Kidney (tissue), 14 donors: ENCODE data around the gene CFAP74. TPM values are rescaled to one million over a fixed set of nuclear protein-coding genes. Genes with fewer than 3 reads are reported as not detected.

Experiments
- DNase-seq, 5 donors: peaks; one replicate each; pipeline ENCODE4 v3.0.0-alpha.2; 2013 to 2020
- FAIRE-seq: peaks from 2 replicates; lab custom pipeline; 2012; peaks lifted over from hg19 to GRCh38; lab: Jason Lieb, UNC
- H3K27ac ChIP-seq, 2 donors: one replicate each; pipeline ENCODE4 v1.7.0; 2013; ENCODE audit warnings: low read depth in 2 of 2, low read length in 2 of 2, inconsistent platforms in 1 of 2
- H3K27me3 ChIP-seq: one replicate; pipeline ENCODE4 v1.7.1; 2013; ENCODE audit warnings: low read length, inconsistent platforms; ENCODE audit not compliant: control insufficient read depth, insufficient read depth
- H3K36me3 ChIP-seq, 3 donors: one replicate each; pipeline versions ENCODE4 v1.7.0 to v1.7.1; 2013; ENCODE audit warnings: low read length in 3 of 3, control low read depth in 1 of 3, inconsistent platforms in 1 of 3; ENCODE audit not compliant: insufficient read depth in 3 of 3, control insufficient read depth in 2 of 3
- H3K4me1 ChIP-seq, 3 donors: one replicate each; pipeline versions ENCODE4 v1.7.0 to v1.7.1; 2013; ENCODE audit warnings: low read length in 3 of 3, inconsistent platforms in 1 of 3, low read depth in 1 of 3; ENCODE audit not compliant: control insufficient read depth in 2 of 3, insufficient read depth in 2 of 3
- H3K4me3 ChIP-seq, 3 donors: one replicate each; pipeline versions ENCODE4 v1.7.0 to v1.8.1; 2013; ENCODE audit warnings: low read length in 3 of 3, control low read depth in 1 of 3, inconsistent platforms in 1 of 3
- H3K9ac ChIP-seq, 3 donors: one replicate each; pipeline versions ENCODE4 v1.7.0 to v1.7.1; 2013; ENCODE audit warnings: low read length in 3 of 3, control low read depth in 1 of 3, inconsistent platforms in 1 of 3
- H3K9me3 ChIP-seq, 3 donors: one replicate each; pipeline versions ENCODE4 v1.7.0 to v1.7.1; 2013; ENCODE audit warnings: low read length in 3 of 3, control low read depth in 1 of 3, inconsistent platforms in 1 of 3; ENCODE audit not compliant: control insufficient read depth in 2 of 3, insufficient read depth in 1 of 3
- intact Hi-C: fragments of 100-400 bp; cut with DNase I; formaldehyde crosslinking; loops from one replicate; pipeline ENCODE4 v1.11.1; 2022
- polyA plus RNA-seq: library from polyadenylated mRNA; stranded (reverse); fragments of 350-450 nt; fragmentation: Illumina TruSeq; extraction: RNeasy Lipid Tissue Mini Kit (QIAGEN cat#74804); gene quantifications from one replicate; pipeline ENCODE4 v1.2.3, GENCODE V29; 2014; ENCODE audit warnings: low read depth, low replicate concordance; ENCODE audit not compliant: insufficient read depth
- total RNA-seq: library from RNA; stranded (reverse); fragmentation: NEBNext Ultra II Directional; extraction: Animal tissue kit (Norgen Biotek cat#: 25700); gene quantifications from one replicate; pipeline ENCODE4 v1.2.1, GENCODE V29; 2021
- TF ChIP-seq, protein P1 (sequence below): IDR thresholded peaks from 3 replicates; pipeline ENCODE4 v1.5.1; 2012; ENCODE audit warnings: mild to moderate bottlenecking, moderate library complexity, borderline replicate concordance; ENCODE audit not compliant: insufficient read depth; ENCODE audit errors: extremely low read depth
- donor health status: control.
- donor health status: control.
- donor health status: control.
- donor health status: control.
- donor health status: control.
- donor health status: DM: yes; HTN: yes; CAD: no.
- donor health status: Normal renal cell carcinoma (clear cell type).

Gene CFAP74
- total and polyA plus RNA-seq, 2 donors from 2014 or later: not detected

- FAIRE-seq (no peak), DNase-seq (peak in 4 of 5 donors; percentile 73 to 84 (median 78))
- Histone ChIP-seq H3K9ac (no peak overlapping the region), H3K4me3 (no peak overlapping the region), H3K4me1 (no peaks in the 10 kb centered on the region), H3K9me3 (no peaks in the 10 kb centered on the region), H3K36me3 (no peaks in the 10 kb centered on the region), H3K27me3 (no peaks in the 10 kb centered on the region), H3K27ac (no peak overlapping the region)
- TF ChIP-seq, protein P1, sequence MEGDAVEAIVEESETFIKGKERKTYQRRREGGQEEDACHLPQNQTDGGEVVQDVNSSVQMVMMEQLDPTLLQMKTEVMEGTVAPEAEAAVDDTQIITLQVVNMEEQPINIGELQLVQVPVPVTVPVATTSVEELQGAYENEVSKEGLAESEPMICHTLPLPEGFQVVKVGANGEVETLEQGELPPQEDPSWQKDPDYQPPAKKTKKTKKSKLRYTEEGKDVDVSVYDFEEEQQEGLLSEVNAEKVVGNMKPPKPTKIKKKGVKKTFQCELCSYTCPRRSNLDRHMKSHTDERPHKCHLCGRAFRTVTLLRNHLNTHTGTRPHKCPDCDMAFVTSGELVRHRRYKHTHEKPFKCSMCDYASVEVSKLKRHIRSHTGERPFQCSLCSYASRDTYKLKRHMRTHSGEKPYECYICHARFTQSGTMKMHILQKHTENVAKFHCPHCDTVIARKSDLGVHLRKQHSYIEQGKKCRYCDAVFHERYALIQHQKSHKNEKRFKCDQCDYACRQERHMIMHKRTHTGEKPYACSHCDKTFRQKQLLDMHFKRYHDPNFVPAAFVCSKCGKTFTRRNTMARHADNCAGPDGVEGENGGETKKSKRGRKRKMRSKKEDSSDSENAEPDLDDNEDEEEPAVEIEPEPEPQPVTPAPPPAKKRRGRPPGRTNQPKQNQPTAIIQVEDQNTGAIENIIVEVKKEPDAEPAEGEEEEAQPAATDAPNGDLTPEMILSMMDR: no peak
- intact Hi-C loops: no loop called here
These were observed 5.8 kb upstream of the CFAP74 start for GRCh38 chr1:2009101-2010053.

GRCh38 chr1:2004856-2005255 is 1.3 kb upstream of the CFAP74 start:
- intact Hi-C loops: no loop called here
- TF ChIP-seq, protein P1: no peak
- H3K27me3 ChIP-seq: no peaks in the 10 kb centered on the region
- no peak overlapping the region for H3K4me3 ChIP-seq
- FAIRE-seq (no peak), DNase-seq (peak in 1 of 5 donors; percentile 13)
- no peak overlapping the region for H3K9ac ChIP-seq
- H3K36me3 ChIP-seq: no peaks in the 10 kb centered on the region
- no peak overlapping the region for H3K27ac ChIP-seq
- H3K4me1 ChIP-seq: no peaks in the 10 kb centered on the region
- H3K9me3 ChIP-seq: no peaks in the 10 kb centered on the region

GRCh38 chr1:2001773-2002411 is 1.7 kb downstream of the CFAP74 start:
- Histone ChIP-seq H3K4me1 (no peaks in the 10 kb centered on the region), H3K4me3 (no peak overlapping the region), H3K27ac (no peak overlapping the region), H3K9ac (no peak overlapping the region), H3K36me3 (no peaks in the 10 kb centered on the region), H3K9me3 (no peaks in the 10 kb centered on the region), H3K27me3 (no peaks in the 10 kb centered on the region)
- FAIRE-seq (no peak), DNase-seq (peak in 1 of 5 donors; percentile 22)
- TF ChIP-seq, protein P1: no peak
- intact Hi-C loops: no loop called here
